Activated CD4-positive, alpha-beta T cell treated with anti-CD3 and anti-CD28 coated beads, Interleukin-2, amount 10 ng/mL, durations not matched to agents 7 days and 5 days (primary cell): ENCODE results near the gene DTNBP1. TPM values are rescaled to one million over a fixed set of nuclear protein-coding genes. Genes with fewer than 3 reads are reported as not detected.

ENCODE experiments used
- CTCF ChIA-PET: fragments of 350-600 bp; sonication (Branson Sonifier 250); formaldehyde crosslinking; loops from one replicate; lab custom pipeline; 2021; ENCODE audit warnings: antibody characterized with exemption; lab: Charles Lee
- POLR2A ChIA-PET: fragments of 350-600 bp; sonication (Branson Sonifier 250); formaldehyde crosslinking; loops from one replicate; lab custom pipeline; 2021; ENCODE audit warnings: antibody characterized with exemption; lab: Charles Lee
- DNase-seq: peaks from one replicate; pipeline ENCODE4 v3.0.0-alpha.2; 2020
- H3K27ac Mint-ChIP-seq: one replicate; pipeline ENCODE4 v1.8.0; 2021; ENCODE audit warnings: mild to moderate bottlenecking, moderate library complexity, mixed read lengths
- H3K27me3 Mint-ChIP-seq: one replicate; pipeline ENCODE4 v1.8.0; 2021; ENCODE audit warnings: mixed read lengths
- H3K36me3 Mint-ChIP-seq: one replicate; pipeline ENCODE4 v1.8.0; 2021; ENCODE audit warnings: low read depth, mixed read lengths
- H3K4me1 Mint-ChIP-seq: one replicate; pipeline ENCODE4 v1.8.0; 2021; ENCODE audit warnings: mixed read lengths
- H3K4me3 Mint-ChIP-seq: one replicate; pipeline ENCODE4 v1.8.0; 2021; ENCODE audit warnings: mild to moderate bottlenecking, moderate library complexity, mixed read lengths
- H3K9me3 Mint-ChIP-seq: one replicate; pipeline ENCODE4 v1.8.0; 2021; ENCODE audit warnings: mixed read lengths
- total RNA-seq, 2 experiments: library from RNA; stranded (reverse); gene quantifications; one replicate each; pipeline ENCODE4 v1.2.3, GENCODE V29; 2021

DTNBP1 gene
- total RNA-seq, 2 experiments from 2014 or later = 22.3 to 23.5 TPM

DNA sequence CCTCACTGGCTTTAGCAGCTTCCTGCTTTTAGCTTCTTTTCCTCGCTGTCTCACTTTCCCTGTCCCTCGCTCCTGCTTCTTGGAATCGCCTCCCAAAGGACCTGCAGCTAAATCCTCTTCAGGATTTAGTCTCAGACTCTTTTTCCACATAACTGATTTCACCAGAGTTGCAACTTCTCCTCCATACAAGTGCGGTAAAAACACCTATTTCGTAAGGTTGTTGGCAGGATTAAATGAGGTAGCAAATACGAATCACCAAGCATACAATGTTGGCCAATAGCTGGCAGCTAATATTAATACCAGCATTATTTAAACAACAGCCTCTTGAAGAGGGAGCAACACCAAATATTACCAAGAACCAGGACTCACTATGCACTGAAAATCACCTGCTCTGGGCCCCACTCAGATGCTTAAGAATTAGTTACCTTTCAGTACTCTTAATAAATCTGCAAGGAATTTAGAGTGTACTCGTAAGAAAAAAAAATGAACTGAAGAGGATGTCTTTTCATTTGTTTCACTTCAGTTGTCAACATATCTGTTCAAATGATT lies 123.0 kb downstream of the DTNBP1 start:
- CTCF ChIA-PET = no interaction called here

DNA sequence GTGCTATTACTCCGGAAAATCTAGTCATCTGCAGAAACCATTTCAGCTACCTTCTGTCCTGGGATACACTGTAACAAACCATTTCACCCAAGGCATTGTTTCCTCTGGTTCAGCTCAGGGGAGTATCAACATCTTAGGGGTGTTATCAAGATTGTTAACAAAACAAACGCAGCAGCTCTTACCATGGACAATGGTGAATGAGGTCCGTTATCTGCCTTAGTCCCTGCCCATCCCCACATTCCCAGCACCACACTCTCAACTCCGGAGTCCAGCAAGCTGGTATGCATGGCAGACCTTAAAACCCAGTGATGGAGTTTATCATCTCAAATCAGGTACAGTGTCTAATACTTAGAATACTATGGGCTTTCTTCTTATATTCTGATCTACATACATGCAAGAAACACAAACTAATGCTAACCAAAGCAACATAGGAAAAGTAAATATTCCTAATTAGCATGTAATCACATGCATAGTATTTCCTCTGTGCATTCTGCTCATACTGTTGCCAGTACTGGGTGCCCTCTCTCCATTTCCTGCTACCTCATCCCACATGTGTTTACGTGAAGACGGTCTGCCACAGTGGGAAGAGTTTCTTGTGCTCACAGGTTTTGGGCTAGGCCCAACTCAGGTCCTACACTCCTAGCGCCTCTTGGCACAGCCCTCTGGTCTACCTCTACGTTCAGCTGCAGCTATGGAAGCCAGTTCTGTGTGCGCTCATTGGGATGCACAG lies 123.9 kb downstream of the DTNBP1 start:
- no peak overlapping the region for H3K27ac Mint-ChIP-seq
- CTCF ChIA-PET = no interaction called here
- H3K9me3 Mint-ChIP-seq = peaks cover 6% of the 10 kb centered on the region
- H3K4me1 Mint-ChIP-seq = no peaks in the 10 kb centered on the region
- H3K4me3 Mint-ChIP-seq = no peak overlapping the region
- H3K27me3 Mint-ChIP-seq = no peaks in the 10 kb centered on the region
- H3K36me3 Mint-ChIP-seq = peaks cover 7% of the 10 kb centered on the region
- POLR2A ChIA-PET = no interaction called here
- no peak for DNase-seq

More for the DNA sequence above, 123.0 kb downstream of the DTNBP1 start:
- POLR2A ChIA-PET = interaction anchor here (0.8 kb wide), 1 partner anchor 469 kb away, joined by 4 read pairs; no protein-coding TSS in a partner anchor
- H3K4me1 Mint-ChIP-seq = no peaks in the 10 kb centered on the region
- H3K9me3 Mint-ChIP-seq = peaks cover 11% of the 10 kb centered on the region
- H3K36me3 Mint-ChIP-seq = peaks cover 10% of the 10 kb centered on the region
- no peaks in the 10 kb centered on the region for H3K27me3 Mint-ChIP-seq
- H3K4me3 Mint-ChIP-seq = no peak overlapping the region
- no peak overlapping the region for H3K27ac Mint-ChIP-seq
- no peak for DNase-seq

DNA sequence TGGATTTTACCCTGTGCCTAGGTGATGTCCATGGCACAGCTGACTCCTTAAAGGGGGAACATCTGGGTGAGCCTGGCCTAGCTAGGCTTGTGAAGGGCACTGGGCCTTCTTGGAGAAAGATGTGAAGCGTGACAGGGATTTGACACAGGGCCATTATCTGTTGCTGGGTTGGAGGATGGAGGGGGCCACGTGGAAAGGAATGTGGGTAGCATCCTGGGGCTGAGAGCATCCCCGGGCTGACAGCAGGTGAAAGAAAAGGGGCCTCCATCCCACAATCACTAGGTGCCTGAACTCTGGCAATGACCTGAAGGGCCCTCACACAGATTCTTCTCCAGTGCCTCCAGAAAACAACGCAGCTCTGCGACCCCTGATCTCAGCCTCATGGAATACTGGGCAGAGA lies 124.7 kb downstream of the DTNBP1 start:
- no peaks in the 10 kb centered on the region for H3K27me3 Mint-ChIP-seq
- no peaks in the 10 kb centered on the region for H3K9me3 Mint-ChIP-seq
- no peak for DNase-seq
- POLR2A ChIA-PET = no interaction called here
- CTCF ChIA-PET = no interaction called here
- H3K4me1 Mint-ChIP-seq = no peaks in the 10 kb centered on the region
- H3K4me3 Mint-ChIP-seq = no peak overlapping the region
- peaks cover 4% of the 10 kb centered on the region for H3K36me3 Mint-ChIP-seq
- no peak overlapping the region for H3K27ac Mint-ChIP-seq

DNA sequence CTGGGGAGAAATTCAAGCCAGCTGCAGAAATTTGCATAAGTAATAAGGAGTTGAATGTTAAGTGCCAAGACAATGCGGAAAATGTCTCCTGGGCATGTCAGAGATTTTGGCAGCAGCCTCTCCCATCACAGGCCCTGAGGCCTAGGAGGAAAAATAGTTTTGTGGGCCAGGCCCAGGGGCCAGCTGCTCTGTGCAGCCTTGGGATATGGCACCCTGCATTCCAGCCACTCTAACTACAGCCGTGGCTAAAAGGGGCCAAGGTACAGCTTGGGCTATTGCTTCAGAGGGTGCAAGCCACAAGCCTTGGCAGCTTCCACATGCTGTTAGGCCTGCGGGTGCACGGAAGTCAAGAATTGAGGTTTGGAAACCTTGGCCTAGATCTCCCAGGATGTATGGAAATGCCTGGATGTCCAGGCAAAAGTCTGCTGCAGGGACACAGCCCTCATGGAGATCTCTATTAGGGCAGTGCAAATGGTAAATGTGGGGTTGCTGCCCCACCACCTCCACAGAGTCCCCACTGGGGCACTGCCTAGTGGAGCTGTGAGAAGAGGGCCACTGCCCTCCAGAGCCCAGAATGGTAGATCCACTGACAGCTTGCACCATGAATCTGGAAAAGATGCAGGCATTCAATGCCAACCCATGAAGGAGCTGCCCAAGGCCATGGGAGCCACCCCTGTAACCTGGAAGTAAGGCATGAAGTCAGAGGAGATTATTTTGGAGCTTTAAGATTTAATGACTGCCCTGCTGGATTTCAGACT lies 126.5 kb downstream of the DTNBP1 start:
- DNase-seq = no peak
- Mint-ChIP-seq H3K27ac (no peak overlapping the region), H3K4me3 (no peak overlapping the region), H3K27me3 (no peaks in the 10 kb centered on the region), H3K4me1 (no peaks in the 10 kb centered on the region), H3K9me3 (no peaks in the 10 kb centered on the region), H3K36me3 (peaks cover 8% of the 10 kb centered on the region)
- POLR2A ChIA-PET = no interaction called here
- CTCF ChIA-PET = no interaction called here

DNA sequence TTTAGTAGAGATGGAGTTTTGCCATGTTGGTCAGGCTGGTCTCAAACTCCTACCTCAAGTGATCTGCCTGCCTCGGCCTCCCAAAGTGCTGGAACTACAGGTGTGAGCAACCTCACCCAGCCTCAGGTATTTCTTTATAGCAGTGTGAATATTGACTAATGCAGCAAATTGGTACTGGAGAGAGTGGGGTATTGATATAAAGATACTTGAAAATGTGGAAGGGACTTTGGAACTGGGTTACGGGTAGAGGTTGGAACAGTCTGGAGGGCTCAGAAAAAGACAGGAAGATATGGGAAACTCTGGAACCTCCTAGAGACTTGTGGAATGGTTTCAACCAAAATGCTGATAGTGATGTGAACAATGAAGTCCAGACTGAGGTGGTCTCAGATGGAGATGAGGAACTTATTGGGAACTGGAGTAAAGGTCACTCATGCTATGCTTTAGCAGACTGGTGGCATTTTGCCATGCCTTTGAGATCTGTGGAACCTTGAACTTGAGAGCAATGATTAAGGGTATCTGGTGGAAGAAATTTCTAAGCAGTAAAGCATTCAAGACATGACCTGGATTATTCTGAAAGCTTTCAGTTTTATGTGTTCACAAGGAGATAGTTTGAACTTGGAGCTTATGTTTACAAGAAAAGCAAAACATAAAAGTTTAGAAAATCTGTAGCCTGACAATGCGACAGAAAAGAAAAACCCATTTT lies 127.2 kb downstream of the DTNBP1 start:
- Mint-ChIP-seq H3K9me3 (no peaks in the 10 kb centered on the region), H3K4me3 (no peak overlapping the region), H3K4me1 (peaks cover 2% of the 10 kb centered on the region), H3K27ac (no peak overlapping the region), H3K27me3 (no peaks in the 10 kb centered on the region), H3K36me3 (peaks cover 8% of the 10 kb centered on the region)
- POLR2A ChIA-PET = no interaction called here
- CTCF ChIA-PET = no interaction called here
- no peak for DNase-seq

DNA sequence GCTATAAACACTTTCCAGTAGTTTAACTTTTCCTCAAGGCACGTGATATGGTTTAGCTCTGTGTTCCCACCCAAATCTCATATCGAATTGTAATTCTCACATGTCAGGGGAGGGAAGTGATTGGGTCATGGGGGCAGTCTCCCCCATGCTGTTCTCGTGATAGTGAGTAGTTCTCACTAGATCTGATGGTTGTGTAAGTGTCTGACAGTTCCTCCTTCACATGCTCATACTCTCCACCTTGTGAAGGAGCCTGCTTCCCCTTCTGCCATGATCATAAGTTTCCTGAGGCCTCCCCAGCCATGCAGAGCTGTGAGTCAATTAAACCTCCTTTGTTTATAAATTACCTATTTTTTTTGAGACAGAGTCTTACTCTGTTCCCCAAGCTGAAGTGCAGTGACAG lies 127.9 kb downstream of the DTNBP1 start:
- peaks cover 9% of the 10 kb centered on the region for H3K4me1 Mint-ChIP-seq
- peaks cover 12% of the 10 kb centered on the region for H3K36me3 Mint-ChIP-seq
- no peaks in the 10 kb centered on the region for H3K9me3 Mint-ChIP-seq
- H3K4me3 Mint-ChIP-seq = no peak overlapping the region
- DNase-seq = no peak
- CTCF ChIA-PET = no interaction called here
- POLR2A ChIA-PET = no interaction called here
- no peak overlapping the region for H3K27ac Mint-ChIP-seq
- no peaks in the 10 kb centered on the region for H3K27me3 Mint-ChIP-seq

DNA sequence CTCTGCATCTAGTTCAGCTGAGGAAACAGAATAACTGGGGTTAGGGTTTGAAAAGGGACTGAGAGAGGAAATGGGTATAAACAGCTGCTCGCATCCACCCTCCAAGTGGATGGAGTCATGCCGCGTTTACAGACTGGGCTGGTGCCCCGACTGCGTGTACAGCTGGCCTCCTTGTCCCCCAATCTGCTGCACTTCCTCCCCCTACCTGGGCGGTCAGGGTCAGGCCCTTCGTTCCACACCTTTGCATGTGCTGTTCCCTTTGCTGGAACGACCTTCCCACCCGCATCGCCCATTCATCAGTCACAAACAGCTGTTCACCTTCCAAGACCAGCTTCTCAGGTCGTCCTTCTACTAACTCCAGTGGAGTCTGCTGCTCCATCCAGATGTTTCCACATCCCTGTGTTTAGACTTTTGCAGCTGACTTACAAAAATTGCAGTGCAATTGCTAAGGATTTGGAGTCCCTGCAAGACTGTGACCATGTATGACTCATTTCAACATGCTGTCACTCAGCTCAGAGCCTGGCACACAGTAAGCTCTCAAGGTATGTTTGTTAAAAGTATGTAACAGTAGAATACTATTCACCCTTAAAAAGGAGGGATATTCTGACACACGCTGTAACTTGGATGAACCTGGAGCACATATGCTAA lies 129.3 kb downstream of the DTNBP1 start:
- Mint-ChIP-seq H3K4me3 (no peak overlapping the region), H3K4me1 (peaks cover 13% of the 10 kb centered on the region), H3K9me3 (no peaks in the 10 kb centered on the region), H3K27me3 (no peaks in the 10 kb centered on the region), H3K36me3 (peaks cover 20% of the 10 kb centered on the region), H3K27ac (no peak overlapping the region)
- CTCF ChIA-PET = no interaction called here
- DNase-seq = no peak
- POLR2A ChIA-PET = no interaction called here

DNA sequence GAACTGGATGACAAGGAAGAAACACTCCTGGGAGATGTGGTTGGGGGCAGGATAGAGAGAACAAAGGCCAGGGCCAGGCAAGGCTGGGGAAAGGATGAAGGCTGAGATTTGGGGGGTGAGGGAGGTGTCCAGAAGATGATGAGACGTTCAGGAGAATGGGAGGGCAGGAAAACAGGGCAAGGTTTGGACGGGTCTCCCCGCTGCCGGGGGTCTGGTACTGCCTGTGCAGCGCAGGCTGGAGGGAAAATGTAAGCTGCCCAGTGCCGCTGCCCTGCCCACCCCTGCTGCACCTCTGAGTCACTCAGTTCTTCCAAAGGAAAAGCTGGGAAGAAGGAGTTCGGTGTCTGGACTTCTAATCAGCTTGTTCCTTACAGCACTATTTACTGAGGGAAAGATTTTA lies 130.9 kb downstream of the DTNBP1 start:
- no peak overlapping the region for H3K27ac Mint-ChIP-seq
- H3K4me1 Mint-ChIP-seq = peaks cover 13% of the 10 kb centered on the region
- no peaks in the 10 kb centered on the region for H3K27me3 Mint-ChIP-seq
- no peaks in the 10 kb centered on the region for H3K9me3 Mint-ChIP-seq
- peaks cover 29% of the 10 kb centered on the region for H3K36me3 Mint-ChIP-seq
- DNase-seq = no peak
- CTCF ChIA-PET = interaction anchor here (1.3 to 1.9 kb wide), 2 partner anchors 12 to 22 kb away, joined by 3 to 6 read pairs; no protein-coding TSS in a partner anchor
- H3K4me3 Mint-ChIP-seq = no peak overlapping the region
- POLR2A ChIA-PET = no interaction called here

DNA sequence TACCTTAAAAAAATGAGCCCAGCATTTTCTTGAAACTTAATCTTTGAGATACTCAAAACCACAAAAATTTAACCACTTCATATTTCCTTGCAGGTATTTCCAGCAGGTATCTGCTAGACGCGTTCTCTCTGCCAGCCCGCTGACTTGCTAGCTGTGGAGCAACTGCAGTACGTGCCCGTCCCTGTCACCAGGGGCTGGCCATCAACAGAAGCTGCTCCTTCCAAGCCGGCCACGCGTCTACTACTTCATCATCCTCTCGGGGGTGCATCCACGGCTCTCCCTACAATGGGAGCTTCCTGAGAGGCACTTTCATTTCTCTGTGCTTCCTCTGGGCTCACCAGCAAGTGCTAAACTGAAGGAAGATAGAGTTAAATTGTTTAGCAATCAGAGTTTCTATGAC lies 132.4 kb downstream of the DTNBP1 start:
- no peak overlapping the region for H3K4me3 Mint-ChIP-seq
- H3K4me1 Mint-ChIP-seq = peaks cover 21% of the 10 kb centered on the region
- POLR2A ChIA-PET = interaction anchor here (0.6 kb wide), 1 partner anchor 453 kb away, joined by 4 read pairs; no protein-coding TSS in a partner anchor
- CTCF ChIA-PET = interaction anchor here (0.6 to 1.9 kb wide), 3 partner anchors 16 to 87 kb away, joined by 4 to 6 read pairs (median 6); no protein-coding TSS in a partner anchor
- no peak for DNase-seq
- H3K27me3 Mint-ChIP-seq = no peaks in the 10 kb centered on the region
- peak overlapping the region; percentile 48 for H3K27ac Mint-ChIP-seq
- H3K36me3 Mint-ChIP-seq = peaks cover 40% of the 10 kb centered on the region
- H3K9me3 Mint-ChIP-seq = peaks cover 4% of the 10 kb centered on the region

DNA sequence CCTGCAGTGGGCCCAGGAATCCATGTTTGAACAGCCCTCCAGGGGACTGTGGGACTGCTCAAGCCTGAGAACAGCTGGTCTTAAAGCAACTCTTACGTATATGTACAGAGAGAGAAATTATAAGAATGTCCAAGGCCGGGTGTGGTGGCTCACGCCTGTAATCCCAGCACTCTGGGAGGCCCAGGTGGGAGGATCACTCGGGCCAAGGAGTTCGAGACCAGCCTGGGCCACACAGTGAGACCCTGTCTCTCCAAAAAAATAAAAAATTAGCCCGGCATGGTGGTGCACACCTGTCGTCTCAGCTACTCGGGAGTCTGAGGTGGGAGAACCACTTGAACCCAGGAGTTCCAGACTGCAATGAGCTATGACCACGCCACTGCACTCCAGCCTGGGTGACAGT lies 134.0 kb downstream of the DTNBP1 start:
- H3K4me3 Mint-ChIP-seq = no peak overlapping the region
- H3K27me3 Mint-ChIP-seq = no peaks in the 10 kb centered on the region
- DNase-seq = no peak
- H3K4me1 Mint-ChIP-seq = peaks cover 21% of the 10 kb centered on the region
- H3K36me3 Mint-ChIP-seq = peaks cover 51% of the 10 kb centered on the region
- ChIA-PET CTCF (interaction anchor here (0.5 kb wide), 1 partner anchor 38 kb away, joined by 3 read pairs; no protein-coding TSS in a partner anchor), POLR2A (no interaction called here)
- no peak overlapping the region for H3K27ac Mint-ChIP-seq
- peaks cover 4% of the 10 kb centered on the region for H3K9me3 Mint-ChIP-seq

DNA sequence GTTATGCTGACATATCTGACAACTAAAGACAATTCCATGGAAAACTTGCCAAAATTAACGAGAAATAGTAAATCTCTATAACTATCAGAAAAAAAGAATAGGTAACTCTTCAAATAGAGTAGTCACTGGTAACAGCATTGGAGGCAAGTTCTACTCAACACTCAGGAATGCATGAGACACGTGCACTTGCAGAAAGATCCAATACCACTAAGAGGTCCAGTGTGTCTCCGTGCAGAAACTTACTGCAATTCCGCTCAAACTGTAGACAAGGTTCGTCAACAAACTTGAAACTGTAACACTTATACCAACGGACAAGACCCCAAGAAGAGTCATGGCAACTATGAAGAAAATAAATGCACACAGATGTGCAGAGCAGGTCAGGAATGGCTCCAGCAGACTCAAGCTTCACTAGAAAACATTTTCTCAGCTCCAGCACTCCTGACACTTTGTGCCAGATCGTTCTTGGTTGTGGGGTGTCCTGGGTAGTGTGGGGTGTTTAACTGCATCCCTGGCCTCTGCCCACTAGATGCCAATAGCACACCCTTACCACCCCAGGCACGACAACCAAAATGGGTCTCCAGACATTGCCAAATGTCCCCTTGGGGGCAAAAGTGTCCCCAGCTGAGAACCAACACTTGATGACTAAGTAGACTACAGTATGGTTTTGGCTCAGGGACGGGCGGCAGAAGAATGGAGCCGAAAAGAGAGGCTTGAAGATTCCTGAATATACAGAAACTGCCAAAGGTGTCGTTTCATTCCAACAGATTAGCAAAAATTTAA lies 134.8 kb downstream of the DTNBP1 start:
- no peaks in the 10 kb centered on the region for H3K27me3 Mint-ChIP-seq
- no peak overlapping the region for H3K27ac Mint-ChIP-seq
- peaks cover 21% of the 10 kb centered on the region for H3K4me1 Mint-ChIP-seq
- H3K36me3 Mint-ChIP-seq = peaks cover 57% of the 10 kb centered on the region
- ChIA-PET POLR2A (no interaction called here), CTCF (interaction anchor here (0.5 kb wide), 1 partner anchor 39 kb away, joined by 3 read pairs; no protein-coding TSS in a partner anchor)
- H3K9me3 Mint-ChIP-seq = peaks cover 4% of the 10 kb centered on the region
- no peak for DNase-seq
- H3K4me3 Mint-ChIP-seq = no peak overlapping the region
